NCI-H2081 treated with DMSO at 0.1 percent for 48 hours (cell line): ENCODE data around the gene TUBB4B.
"Not testable (repeated sequence)": the region's sequence is repeated elsewhere in the genome, so short reads cannot be mapped to it uniquely, and the experiment has no call there.

ENCODE experiments used
- DNase-seq: peaks from one replicate; lab custom pipeline; 2025; lab: John Stamatoyannopoulos, UW

TUBB4B gene

DNA sequence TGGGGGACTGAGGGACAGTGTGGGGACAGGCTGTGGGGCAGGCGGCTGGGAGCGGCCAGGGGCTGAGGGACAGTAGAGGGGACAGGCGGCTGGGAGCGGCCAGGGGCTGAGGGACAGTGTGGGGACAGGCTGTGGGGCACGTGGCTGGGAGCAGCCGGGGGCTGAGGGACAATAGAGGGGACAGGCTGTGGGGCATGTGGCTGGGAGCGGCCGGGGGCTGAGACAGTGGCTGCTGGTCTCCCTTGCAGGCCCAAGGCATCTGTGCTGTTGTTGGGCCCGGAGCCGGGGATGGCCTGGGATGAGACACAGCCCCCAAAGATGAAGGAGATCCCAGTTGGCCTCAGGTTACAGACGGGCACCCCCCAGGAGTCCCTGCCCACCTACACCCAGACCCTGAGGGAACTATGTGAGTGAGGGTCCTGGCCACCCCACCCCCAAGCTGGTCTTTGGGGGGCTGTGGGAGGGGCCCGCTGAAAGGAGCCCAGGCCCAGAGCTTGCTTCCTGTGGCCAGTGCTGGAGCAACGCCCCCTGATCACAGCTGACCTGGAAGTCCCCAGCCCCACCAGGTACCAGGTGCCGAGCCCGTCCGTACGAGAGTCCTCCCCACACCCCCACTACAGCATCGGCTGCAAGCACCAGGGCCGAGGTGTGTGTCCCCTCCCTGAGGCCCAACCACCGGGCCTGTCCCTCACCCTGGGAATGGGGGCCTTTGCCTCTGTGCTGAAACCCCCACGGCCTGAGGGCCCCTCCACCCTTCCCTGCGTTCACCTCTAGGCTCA is 10.6 kb downstream of the TUBB4B start:
- no peak for DNase-seq

DNA sequence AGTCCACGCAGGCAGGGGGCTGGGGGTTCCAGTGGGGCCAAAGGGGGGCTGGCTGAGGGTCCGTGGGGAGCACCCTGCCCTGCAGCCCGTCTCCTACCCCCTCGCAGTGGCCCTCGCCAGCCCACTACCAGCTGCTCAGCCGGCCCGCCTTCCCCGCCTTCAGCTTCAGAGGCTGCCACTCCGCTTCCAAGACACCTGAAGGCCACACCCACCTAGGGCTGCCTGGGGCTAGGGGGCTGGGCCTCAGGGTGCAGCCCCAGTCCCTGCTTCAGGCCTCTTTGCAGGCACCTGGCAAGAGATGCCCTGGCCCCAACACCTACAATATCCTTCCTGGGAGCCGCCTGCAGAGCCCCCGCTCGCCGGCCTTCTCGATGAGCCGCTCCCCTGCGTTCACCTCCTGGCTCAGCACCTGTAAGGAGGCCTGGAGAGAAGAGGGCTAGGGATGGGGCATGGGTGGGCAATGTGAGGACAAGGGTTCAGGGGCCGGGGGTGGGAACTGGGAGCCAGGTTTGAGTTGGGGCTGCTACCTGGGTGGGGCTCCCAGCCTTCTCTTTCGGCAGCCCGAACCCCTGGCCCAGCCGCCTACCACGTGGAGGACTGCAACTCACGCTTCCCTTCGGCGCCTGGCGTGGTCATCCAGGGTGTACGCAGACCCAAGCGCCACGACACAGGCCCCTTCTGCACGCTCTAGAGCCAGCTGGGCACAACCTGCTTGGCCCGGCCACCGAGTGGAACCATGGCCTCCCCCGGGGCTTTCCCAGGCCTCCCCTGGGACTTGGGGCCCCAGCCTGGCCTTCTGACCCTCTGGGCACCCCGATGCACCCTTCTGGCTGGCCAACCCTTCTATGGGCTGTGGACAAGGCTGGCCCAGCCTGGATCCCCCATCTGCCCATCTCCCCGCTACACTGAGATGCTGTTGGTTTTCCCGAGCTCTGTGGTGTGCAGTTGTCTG is 11.7 kb downstream of the TUBB4B start:
- no peak for DNase-seq

DNA sequence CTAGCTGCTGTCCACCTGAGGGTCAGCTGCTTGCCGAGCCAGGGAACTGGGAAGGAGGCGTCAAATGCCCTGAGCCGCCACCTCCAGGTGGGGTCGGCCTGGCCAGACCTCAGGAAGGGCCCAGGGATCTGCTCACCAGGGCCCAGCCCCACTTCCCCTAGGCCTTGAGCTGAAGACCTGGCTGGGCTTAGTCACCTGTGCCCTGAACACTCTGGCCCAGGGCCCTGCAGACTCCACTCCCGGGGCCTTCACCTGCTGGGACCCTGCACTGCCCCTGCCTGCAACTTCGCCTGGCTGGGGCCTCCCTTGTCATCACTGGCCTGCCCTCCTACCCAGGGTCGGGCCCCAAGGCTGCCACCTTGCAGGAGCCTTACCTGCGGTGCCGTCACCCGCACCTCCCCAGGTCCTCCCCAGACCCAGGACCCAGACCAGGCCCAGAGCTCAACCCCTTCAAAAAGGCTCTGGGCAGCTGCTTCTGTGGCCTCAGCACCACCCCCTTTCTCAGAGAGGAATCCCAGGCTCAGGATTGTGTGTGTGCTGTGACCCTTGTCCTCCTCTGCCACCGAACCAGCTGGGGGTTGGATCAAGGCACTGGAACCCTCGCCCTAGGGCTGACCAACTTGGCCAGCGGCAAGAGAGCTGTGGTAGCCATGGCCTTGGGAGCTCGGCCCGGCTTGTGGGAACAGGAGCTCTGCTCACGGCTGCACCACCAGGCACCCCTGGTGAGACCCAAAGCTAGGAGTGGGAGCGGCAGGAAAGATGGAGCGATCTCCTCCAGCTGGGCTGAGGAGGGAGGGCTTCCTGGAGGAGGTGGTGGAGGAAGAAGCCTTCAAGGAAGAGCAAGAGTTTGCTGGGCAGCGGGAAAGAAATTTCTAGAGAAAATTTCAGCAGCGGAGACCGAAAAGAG is 12.9 kb downstream of the TUBB4B start:
- no peak for DNase-seq

DNA sequence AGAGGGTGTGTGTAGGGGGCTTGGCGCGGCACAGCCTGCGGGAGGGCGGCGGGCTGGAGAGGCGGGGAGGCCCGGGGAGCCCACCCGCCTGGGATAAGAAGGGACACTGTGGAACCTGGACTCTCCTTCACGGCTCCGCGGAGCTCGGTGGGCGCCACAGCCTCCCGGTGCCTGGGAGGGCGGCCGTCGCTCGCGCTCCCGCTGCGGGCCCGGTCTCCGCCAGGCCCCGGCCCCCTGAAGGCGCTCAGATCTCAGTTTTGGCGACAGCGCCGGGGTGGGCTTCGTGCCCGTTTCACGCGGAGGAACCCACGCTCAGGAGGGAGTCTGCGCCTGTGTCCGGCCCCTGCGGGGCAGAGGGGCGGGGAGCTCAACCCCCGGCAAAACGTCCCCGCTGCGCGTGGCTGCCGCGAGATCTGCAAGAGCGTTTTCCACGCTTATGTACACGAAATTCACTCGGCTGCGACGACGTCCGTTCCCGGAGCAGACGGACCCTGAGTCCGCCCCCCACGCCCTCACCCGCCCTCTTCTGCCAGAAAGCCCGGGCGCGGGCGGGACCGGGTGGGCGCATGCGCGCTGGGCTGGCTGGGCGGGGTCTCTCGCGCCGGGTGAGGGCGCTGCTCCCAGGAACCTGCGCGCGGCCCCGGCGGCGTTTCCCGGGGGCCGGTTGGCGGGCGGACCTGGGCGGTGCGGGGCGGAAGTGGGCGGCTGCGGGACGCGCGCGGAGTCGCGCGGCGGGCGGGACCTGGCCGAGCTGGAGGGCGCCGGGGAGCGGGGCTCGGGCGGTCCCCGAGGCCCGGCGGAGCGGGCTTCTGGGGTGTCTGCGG is 13.7 kb downstream of the TUBB4B start, which contains the start of gene NELFB:
Gene NELFB (plus strand): TSS at position 704 of the 824 bp plus-strand sequence.
- DNase-seq: peak; percentile 33

DNA sequence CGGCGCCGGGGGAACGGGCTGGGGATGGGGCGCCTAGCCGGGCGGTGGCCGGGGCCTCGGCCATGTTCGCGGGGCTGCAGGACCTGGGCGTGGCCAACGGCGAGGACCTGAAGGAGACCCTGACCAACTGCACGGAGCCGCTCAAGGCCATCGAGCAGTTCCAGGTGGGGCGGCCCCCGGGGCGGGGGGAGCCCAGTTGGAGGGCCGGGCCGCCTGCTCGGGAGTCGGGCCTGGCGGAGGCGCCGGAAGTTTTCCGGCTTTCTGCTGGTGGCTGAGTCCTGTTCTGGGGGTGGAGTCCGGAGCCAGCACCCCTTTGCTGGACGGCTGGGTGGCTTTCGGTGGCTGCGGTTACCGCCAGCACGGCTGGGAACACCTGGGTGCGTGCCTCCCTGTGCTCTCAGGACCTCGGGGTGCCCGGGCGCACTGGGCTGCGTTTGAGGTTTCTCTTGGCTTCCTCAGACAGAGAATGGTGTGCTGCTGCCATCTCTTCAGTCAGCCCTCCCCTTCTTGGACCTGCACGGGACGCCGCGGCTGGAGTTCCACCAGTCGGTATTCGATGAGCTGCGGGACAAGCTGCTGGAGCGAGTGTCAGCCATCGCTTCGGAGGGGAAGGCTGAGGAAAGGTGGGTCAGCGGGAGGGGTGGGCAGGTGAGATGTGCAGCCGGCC is 14.5 kb downstream of the TUBB4B start:
- DNase-seq: no peak

DNA sequence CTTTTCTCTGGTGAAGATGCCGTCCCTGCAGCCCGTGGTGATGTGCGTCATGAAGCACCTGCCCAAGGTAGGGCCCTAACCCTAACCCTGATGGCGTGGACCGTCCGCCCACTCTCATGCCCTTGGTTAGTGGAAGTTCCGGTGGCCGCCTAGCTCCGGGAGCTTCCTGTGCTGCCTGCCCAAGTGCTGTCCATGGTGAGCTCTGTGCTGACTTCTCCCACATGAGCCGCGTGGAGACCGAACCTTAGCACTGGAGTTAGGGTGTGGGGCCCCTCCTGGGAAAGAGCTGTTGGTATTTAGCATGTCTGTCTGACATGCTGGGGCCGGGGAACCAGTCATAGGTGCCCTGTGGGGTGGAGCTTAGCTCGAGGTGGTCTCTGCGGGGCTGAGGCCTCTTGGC is 15.3 kb downstream of the TUBB4B start:
- DNase-seq: no peak

DNA sequence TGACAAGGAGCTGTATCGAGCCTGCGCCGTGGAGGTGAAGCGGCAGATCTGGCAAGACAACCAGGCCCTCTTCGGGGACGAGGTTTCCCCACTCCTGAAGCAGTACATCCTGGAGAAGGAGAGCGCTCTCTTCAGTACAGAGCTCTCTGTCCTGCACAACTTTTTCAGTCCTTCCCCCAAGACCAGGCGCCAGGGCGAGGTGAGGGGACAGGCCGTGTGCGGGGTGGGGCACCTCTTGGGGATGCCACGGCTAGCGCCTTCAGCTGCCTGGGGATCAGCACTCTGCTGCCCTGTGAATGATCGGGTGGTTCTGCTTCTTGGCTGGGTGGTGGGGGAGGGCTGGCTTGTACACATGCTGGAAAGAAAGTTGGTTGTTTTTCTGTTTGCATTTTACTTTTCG is 15.8 kb downstream of the TUBB4B start:
- no peak for DNase-seq

DNA sequence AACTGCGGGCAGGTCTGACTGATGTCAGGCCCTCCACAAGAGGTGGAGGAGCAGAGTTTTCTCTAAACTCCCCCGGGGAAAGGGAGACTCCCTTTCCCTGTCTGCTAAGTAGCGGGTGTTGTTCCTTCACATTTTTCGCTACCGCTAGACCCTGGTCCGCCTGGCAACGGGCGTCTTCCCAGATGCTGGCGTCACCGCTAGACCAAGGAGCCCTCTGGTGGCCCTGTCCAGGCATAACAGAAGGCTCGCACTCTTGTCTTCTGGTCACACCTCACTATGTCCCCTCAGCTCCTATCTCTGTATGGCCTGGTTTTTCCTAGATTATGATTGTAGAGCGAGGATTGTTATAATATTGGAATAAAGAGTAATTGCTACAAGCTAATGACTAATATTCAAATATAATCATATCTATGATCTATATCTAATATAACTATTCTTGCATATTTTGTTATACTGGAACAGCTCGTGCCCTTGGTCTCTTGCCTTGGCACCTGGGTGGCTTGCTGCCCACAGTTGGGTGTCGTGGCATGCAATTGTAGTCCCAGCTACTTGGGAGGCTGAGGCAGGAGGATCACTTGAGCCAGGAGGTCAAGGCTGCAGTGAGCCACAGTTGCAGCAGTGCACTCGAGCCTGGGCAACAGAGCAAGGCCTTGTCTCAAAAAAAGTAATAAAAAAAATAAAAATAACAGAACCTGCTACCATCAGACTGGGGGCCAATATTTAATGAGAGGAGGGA is 21.3 kb downstream of the TUBB4B start:
- not testable (repeated sequence) for DNase-seq

DNA sequence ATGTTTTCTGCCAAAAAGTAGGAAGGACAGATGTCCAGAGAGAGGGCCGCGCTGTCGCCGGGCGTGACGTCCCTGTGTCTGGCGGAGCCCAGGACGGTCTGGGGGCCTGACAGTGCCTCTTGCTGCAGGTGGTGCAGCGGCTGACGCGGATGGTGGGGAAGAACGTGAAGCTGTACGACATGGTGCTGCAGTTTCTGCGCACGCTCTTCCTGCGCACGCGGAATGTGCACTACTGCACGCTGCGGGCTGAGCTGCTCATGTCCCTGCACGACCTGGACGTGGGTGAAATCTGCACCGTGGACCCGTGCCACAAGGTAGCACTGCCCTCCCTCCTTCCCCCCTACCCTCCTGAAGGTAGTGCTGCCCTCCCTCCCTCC is 21.8 kb downstream of the TUBB4B start:
- DNase-seq: no peak

DNA sequence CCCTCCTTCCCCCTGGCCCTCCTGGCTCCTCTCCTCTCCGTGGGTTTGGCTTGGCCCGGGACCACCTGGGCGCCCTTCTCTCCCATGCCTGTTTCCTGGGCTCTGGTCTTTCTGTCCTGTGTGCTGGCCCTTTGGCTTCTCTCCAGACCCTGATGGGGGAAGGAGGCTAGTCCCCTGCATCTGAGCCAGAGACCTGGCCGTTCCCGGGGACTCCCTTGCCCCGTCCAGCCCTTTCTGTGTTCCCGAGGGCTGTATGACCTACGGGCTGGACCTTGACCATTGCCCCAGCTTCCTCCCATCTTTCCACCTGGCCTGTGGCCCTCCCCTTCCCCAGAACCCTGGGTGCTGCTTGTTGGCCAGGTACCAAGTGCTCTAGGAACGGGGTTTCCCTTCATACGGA is 22.4 kb downstream of the TUBB4B start:
- DNase-seq: no peak

DNA sequence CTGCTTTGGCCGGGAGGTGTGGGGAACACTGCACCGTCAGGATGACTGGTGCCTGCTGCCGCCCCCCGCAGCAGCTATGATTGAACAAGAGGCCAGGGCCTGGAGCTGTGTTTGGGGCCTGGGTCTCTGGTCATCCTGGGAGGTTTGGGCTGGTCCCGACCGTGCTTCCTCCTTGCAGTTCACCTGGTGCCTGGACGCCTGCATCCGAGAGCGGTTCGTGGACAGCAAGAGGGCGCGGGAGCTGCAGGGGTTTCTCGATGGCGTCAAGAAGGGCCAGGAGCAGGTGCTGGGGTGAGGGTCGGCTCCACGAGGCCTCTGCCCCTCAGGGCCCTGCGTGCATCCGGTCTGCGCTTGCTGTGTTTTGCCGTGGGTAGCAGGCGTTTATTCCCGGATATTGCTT is 23.0 kb downstream of the TUBB4B start:
- DNase-seq: no peak

DNA sequence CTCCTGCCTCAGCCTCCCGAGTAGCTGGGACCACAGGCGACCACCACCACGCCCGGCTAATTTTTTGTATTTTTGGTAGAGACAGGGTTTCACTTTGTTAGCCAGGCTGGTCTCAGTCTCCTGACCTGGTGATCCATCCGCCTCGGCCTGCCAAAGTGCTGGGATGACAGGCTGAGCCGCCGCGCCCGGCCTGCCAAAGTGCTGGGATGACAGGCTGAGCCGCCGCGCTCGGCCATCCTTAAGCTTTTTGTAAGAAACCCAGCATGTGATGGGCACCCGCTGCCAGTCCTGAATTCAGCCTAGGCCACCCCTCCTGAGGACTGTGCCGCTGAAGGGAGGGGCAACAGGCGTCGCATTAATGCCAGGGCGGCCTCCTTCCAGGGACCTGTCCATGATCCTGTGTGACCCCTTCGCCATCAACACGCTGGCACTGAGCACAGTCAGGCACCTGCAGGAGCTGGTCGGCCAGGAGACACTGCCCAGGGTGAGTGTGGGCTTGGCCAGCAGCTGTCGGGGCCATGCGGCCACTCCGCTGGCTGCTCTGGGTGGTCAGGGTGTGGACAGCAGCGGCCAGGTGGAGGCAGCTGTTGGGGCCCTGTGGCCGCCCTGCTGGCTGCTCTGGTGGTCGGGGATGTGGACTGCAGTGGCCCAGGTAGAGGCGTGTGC is 24.5 kb downstream of the TUBB4B start:
- no peak for DNase-seq

DNA sequence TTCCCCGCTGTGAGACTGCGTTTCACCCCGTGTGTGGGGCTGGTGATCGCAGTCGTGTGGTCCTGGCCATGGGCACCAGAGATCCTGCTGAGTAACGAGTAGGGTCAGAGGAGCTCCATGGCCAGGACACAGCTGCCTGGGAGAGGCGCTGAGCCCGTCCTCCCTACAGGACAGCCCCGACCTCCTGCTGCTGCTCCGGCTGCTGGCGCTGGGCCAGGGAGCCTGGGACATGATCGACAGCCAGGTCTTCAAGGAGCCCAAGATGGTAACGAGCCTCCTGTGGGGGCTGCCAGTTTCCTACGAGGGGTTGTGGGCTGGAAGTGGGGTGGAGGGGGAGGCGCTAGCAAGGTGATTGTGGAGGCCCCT is 25.1 kb downstream of the TUBB4B start:
- DNase-seq: no peak

DNA sequence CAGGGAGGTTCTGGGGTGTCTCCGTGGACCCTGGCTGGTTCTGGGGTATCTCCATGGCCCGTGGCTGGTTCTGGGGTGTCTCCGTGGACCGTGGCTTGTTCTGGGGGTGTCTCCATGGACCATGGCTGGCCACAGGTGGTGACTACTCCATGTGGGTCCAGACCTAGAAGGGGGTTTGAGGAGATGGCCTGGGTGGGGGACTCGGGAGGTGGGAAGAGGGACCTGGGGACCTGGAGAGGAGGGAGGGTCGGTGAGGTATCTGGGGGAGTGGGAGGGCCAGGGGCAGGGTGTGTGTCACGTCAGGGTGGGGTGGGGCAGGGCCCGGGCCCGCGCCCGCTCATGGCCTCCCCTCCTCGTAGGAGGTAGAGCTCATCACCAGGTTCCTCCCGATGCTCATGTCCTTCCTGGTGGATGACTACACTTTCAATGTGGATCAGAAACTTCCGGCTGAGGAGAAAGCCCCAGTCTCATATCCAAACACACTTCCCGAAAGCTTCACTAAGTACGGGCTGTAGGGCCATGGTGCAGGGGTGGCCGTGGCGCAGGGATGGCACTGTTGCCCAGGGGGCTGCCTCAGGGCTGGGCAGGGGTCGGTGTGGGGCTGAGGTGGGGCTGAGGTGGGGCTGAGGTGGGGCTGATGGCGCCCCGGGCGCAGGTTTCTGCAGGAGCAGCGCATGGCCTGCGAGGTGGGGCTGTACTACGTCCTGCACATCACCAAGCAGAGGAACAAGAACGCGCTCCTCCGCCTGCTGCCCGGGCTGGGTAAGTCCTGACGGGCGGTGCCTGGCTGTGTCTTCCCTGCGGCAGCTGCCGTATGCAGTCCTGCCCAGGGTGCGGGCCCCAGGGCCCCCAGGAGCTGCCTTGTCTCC is 25.7 kb downstream of the TUBB4B start:
- DNase-seq: no peak

DNA sequence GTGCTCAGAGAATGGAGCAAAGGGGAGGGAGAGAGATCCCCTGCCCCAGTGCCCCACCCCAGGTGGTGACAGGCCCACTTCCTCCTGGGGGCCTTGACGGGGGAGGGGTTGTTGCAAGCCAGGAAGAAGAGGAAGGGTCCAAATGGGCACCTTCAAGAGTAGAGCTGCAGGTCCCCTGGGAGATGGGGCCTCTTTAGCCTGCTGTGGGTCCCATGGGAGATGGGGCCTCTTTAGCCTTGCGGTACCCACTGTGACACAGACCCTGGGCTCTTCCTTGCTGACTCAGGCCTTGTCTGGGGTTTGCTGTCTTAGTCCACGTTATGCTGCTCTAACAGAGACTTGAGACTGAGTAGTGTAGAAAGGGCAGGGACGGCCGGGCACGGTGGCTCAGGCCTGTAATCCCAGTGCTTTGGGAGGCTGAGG is 26.9 kb downstream of the TUBB4B start:
- no peak for DNase-seq

DNA sequence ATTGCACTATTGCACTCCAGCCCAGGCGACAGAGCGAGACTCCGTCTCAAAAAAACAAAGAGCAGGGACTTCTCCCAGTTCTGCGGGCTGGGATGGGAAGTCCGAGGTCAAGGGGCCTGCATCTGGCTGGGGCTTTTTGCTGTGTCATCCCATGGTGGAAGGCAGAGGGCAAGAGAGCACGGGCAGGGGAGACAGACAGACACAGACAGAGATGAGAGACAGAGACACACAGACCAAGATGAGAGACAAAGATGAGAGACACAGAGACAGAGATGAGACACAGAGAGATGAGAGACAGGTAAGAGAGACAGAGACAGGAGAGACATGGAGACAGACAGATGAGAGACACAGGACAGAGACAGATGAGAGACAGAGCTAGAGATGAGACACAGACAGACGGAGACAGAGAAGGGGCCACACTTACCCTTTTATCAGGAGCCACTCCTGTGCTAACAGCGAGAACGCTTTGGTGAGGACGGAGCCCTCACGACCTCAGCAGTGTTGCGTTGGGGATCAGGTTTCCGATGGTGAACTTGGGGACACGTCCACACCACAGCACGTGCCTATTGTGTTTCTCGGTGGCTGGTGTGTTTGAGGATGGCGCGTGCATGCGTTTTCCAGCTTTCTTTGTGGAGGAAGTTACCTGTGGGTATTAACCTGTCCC is 27.6 kb downstream of the TUBB4B start:
- no peak for DNase-seq

DNA sequence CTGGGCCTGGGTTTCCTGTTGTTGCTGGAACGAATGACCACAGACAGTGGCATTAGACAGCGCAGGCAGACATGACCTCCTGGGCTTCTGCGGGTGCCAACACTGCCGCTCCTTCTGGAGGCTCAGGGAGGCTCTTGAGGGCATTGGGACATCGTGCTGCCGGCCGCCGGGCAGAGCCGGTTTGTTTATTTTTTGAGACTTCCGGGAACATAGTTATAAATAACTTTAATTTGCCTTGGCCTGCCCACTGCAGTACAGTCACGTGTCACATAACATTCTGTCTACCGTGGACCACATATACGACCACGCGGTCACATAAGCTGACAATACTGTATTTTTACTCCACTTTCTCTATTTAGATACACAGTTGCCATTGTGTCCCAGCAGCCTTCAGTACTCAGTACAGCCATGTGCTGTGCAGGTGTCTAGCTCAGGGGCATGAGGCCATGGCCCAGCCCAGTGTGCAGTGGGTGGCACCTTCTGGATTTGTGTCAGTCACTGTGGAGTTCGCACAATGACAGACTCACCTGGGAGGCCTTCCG is 28.2 kb downstream of the TUBB4B start:
- DNase-seq: no peak
